ENCODE measurements around the gene RIT1. TPM values are rescaled to one million over a fixed set of nuclear protein-coding genes. Genes with fewer than 3 reads are reported as not detected.
A peak's percentile ranks its signal among the peaks of the same experiment; 100 is the strongest.

The RIT1 gene
- total RNA-seq, 1 donor from 2014 or later, result 34.3 TPM

DNA sequence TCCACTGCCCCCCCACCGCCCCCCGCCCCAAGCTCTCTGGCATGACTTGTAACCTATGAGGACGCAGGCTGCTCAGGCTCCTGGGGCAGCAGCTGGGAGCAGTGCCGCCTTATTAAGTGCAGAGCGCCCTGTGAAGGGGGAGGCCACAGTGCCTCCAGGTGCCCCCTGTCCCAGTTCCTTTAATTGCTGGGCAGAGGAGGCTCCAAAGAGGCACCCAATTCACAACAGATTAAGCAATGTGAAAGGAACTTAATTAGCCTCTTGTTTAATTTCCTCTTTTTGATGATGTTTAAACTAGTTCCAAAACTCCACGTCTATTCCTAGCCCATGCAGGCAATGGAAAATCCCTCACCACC, 33.3 kb upstream of the RIT1 start:
- Mint-ChIP-seq H3K4me3 (no peak overlapping the region), H3K36me3 (peaks cover 8% of the 10 kb centered on the region), H3K27me3 (ENCODE audit: low read depth) (no peaks in the 10 kb centered on the region), H3K9me3 (no peaks in the 10 kb centered on the region), H3K27ac (peak overlapping the region; percentile 73), H3K4me1 (peaks cover 23% of the 10 kb centered on the region)
- TF ChIP-seq, protein P1, sequence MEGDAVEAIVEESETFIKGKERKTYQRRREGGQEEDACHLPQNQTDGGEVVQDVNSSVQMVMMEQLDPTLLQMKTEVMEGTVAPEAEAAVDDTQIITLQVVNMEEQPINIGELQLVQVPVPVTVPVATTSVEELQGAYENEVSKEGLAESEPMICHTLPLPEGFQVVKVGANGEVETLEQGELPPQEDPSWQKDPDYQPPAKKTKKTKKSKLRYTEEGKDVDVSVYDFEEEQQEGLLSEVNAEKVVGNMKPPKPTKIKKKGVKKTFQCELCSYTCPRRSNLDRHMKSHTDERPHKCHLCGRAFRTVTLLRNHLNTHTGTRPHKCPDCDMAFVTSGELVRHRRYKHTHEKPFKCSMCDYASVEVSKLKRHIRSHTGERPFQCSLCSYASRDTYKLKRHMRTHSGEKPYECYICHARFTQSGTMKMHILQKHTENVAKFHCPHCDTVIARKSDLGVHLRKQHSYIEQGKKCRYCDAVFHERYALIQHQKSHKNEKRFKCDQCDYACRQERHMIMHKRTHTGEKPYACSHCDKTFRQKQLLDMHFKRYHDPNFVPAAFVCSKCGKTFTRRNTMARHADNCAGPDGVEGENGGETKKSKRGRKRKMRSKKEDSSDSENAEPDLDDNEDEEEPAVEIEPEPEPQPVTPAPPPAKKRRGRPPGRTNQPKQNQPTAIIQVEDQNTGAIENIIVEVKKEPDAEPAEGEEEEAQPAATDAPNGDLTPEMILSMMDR (IDR thresholded peaks at IDR 0.05; ENCODE audit: unreplicated experiment), result no peak
- DNase-seq (ENCODE audit: low spot score in 2 of 2, unreplicated experiment in 2 of 2), result no peak

DNA sequence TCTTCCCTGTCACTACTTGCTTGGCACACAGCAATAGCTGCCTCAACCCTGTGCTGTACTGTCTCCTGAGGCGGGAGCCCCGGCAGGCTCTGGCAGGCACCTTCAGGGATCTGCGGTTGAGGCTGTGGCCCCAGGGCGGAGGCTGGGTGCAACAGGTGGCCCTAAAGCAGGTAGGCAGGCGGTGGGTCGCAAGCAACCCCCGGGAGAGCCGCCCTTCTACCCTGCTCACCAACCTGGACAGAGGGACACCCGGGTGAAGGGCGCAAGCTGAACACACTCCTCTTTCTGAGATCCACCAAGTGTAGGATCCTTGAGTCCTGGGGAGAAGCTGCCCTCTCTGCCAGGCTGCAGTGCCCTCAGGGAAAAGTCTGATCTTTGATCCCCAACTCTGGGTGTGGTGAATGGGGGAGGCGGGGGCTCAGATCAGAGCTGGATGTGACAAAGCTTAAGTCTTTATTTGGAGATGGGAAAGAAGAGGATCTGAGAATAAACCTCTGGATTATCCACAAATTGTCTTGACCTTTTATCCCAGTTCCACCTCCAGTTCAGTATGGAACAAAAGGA, 31.5 kb upstream of the RIT1 start:
- no peaks in the 10 kb centered on the region for H3K9me3 Mint-ChIP-seq
- H3K36me3 Mint-ChIP-seq, result peaks cover 8% of the 10 kb centered on the region
- no peaks in the 10 kb centered on the region for H3K27me3 Mint-ChIP-seq (ENCODE audit: low read depth)
- H3K4me3 Mint-ChIP-seq, result no peak overlapping the region
- DNase-seq (ENCODE audit: low spot score in 2 of 2, unreplicated experiment in 2 of 2), result no peak
- TF ChIP-seq, protein P1 (IDR thresholded peaks at IDR 0.05; ENCODE audit: unreplicated experiment), result no peak
- no peak overlapping the region for H3K27ac Mint-ChIP-seq
- H3K4me1 Mint-ChIP-seq, result peaks cover 26% of the 10 kb centered on the region

DNA sequence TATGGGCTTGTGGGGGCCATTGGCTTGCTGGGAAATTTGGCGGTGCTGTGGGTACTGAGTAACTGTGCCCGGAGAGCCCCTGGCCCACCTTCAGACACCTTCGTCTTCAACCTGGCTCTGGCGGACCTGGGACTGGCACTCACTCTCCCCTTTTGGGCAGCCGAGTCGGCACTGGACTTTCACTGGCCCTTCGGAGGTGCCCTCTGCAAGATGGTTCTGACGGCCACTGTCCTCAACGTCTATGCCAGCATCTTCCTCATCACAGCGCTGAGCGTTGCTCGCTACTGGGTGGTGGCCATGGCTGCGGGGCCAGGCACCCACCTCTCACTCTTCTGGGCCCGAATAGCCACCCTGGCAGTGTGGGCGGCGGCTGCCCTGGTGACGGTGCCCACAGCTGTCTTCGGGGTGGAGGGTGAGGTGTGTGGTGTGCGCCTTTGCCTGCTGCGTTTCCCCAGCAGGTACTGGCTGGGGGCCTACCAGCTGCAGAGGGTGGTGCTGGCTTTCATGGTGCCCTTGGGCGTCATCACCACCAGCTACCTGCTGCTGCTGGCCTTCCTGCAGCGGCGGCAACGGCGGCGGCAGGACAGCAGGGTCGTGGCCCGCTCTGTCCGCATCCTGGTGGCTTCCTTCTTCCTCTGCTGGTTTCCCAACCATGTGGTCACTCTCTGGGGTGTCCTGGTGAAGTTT, 30.8 kb upstream of the RIT1 start:
- TF ChIP-seq, protein P1 (IDR thresholded peaks at IDR 0.05; ENCODE audit: unreplicated experiment), result no peak
- Mint-ChIP-seq H3K9me3 (no peaks in the 10 kb centered on the region), H3K36me3 (peaks cover 5% of the 10 kb centered on the region), H3K27ac (no peak overlapping the region), H3K4me3 (no peak overlapping the region), H3K27me3 (ENCODE audit: low read depth) (no peaks in the 10 kb centered on the region), H3K4me1 (peaks cover 26% of the 10 kb centered on the region)
- DNase-seq (ENCODE audit: low spot score in 2 of 2, unreplicated experiment in 2 of 2), result no peak

DNA sequence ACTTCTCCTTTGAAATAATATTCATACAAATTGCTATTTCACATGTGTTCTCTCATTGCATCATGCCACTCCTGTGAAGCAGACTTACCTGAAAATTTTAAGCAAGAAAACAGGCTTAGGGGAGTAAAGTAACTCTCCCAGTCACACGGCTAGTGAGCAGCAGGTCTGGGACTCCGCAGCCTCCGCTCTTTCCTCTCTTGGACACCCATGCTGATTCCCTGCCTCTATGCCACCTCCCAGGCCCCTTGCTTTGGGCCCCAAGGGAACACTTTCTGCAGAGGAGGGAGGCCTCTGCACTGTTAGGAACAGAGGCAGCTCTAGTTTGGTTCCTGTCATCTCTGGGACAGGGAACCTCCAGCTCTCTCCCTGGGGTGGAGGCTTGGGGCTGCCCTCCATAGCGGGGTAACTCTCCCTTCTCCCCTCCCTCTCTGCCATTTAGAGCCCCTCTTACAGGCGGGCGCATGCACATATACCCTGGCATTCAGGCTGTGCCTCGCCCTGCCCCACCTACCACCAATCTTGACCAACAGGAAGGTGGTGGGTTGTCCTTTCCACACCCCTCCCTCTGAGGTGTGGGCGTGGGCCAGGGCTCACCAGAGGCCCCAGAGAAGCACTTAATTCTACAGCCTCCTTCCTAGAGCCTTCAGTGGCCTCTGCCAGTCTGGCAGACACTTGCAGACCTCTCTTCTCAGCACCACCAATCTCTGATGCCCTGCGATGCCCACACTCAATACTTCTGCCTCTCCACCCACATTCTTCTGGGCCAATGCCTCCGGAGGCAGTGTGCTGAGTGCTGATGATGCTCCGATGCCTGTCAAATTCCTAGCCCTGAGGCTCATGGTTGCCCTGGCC, 30.1 kb upstream of the RIT1 start, which contains the start of gene RXFP4:
RXFP4 (plus strand) TSS at position 646 of the 852 bp plus-strand sequence; CDS start at position 718, 72 bp downstream.
- Mint-ChIP-seq H3K4me1 (peaks cover 26% of the 10 kb centered on the region), H3K36me3 (no peaks in the 10 kb centered on the region), H3K27me3 (ENCODE audit: low read depth) (no peaks in the 10 kb centered on the region), H3K27ac (peak within 1 kb of the TSS; percentile 64), H3K4me3 (no peak within 1 kb of the TSS), H3K9me3 (no peaks in the 10 kb centered on the region)
- TF ChIP-seq, protein P1 (IDR thresholded peaks at IDR 0.05; ENCODE audit: unreplicated experiment), result no peak
- no peak for DNase-seq (ENCODE audit: low spot score in 2 of 2, unreplicated experiment in 2 of 2)

DNA sequence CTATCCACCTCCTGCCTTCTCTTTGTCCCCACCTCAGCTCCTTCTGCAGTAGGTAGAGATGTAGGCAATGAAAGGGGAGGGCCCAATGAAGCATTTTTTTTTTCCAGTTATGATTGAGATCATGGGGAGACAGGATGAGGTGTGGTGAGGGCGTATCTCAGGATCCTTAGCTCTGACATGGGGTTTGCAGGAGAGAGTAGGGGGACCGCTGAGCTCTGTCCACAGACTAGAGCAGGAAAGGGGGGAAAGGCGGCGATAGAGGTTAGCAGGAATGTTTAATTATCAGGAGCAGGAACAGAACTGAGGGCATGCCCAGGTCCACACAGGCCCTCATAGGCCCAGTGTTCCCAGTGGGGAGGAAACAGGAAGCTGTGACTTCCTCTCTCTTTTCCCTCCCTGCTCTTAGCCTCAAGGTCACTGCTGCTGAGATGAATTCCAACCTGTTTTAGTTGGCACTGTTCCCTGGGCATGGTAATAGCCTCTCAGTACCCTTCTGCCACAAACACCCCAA, 29.4 kb upstream of the RIT1 start:
- Mint-ChIP-seq H3K9me3 (no peaks in the 10 kb centered on the region), H3K4me1 (peaks cover 26% of the 10 kb centered on the region), H3K27me3 (ENCODE audit: low read depth) (no peaks in the 10 kb centered on the region), H3K27ac (peak overlapping the region; percentile 64), H3K4me3 (no peak overlapping the region), H3K36me3 (no peaks in the 10 kb centered on the region)
- no peak for DNase-seq (ENCODE audit: low spot score in 2 of 2, unreplicated experiment in 2 of 2)
- TF ChIP-seq, protein P1 (IDR thresholded peaks at IDR 0.05; ENCODE audit: unreplicated experiment), result no peak

Measured in mesothelial cell of epicardium (in vitro differentiated cells).